ENCODE measurements around the gene CMIP.
"Not testable (repeated sequence)": the region's sequence is repeated elsewhere in the genome, so short reads cannot be mapped to it uniquely, and the experiment has no call there.

Gene CMIP

DNA sequence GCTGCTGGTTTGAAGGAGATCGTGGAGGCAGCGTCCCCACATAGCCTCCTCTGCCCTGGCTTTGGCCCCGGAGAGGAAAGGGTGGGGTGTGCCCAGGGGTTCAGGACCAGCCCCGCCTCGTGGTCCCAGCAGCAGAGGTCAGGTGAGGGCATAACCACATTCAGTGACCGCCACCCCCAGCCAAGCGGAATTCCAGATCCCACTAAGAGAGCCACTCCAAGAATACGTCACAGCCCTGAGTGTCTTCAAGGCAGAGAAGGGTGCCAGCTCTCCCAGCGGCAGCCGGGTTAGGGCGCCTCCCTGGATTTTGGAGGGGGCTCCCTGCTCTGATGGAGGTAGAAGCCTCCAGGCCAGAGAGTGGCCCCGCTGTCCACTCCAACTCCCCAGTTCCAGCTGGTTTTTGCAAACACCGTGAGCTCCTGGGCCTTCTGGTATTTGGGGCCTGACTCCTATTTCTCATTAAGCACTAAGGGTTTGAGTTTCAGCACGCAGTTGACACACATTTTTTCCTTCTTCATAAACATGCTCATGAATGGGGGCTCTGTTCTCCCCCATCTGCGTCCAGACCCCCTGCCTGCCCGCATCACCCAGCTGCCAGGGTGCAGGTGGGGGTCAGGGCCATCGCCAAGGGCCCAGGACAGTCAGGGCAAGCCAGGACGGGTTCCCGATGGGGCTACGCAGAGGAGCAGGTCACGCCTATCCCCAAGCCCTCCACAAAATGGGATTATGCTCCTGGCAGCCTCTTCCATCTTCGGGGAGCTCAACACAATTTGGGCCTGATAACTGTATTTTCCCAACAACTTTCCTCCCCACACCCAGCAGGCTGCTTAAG is 236.1 kb downstream of the CMIP start:
- TF ChIP-seq ZNF274 (IDR thresholded peaks at IDR 0.05; ENCODE audit: low read depth, low read length) = no peak
- no peak overlapping the region for H3K4me3 ChIP-seq (ENCODE audit: low read length)

DNA sequence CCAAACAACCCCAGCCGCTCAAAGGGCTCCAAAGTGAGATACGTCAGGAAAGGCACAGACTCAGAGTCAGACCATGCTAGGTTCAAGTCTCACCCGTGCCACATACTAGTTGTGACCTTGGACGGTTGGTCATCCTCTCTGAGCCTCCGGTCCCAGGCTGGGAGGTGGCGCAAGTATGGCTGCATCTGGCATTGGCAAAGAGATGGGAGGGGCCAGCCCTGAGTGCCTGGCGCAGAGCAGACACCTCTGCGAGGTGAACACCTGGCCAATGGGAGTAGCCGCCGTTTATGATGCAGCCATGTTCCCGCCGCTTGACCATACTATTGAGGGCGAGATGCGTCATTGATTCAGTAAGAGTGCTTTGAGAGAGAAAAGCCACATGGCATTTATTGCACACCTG is 236.7 kb downstream of the CMIP start:
- no peak for TF ChIP-seq ZNF274 (IDR thresholded peaks at IDR 0.05; ENCODE audit: low read depth, low read length)
- no peak overlapping the region for H3K4me3 ChIP-seq (ENCODE audit: low read length)

DNA sequence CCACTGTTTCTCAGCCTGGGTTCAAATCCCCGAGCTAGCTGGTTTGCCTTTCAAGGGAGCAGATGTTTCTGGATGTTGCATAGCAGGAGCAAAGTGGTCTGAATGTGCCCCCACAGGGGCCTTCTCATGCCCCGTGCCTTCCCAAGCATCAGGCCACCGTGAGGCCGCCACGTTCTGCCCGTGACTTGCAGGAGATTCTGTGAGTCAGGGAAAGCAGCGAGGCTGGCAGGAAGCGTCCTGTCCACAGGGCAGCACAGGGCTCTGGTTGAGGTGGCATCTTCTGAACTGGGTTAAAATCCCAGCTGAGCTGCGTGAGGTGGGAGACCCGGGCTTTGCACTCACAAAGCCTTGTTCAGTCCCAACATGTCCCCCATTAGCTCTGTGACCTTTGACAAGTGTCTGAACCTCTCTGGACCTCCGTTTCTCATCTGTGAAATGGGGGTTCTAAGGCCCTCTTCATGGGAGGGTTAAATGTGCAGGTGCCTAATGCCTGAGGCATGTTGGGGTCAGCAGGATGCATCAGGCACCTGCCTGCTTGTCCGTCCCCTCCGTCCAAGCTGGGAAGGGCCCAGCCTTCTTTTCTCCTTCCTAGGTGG is 239.7 kb downstream of the CMIP start:
- H3K4me3 ChIP-seq (ENCODE audit: low read length) = no peak overlapping the region
- no peak for TF ChIP-seq ZNF274 (IDR thresholded peaks at IDR 0.05; ENCODE audit: low read depth, low read length)

DNA sequence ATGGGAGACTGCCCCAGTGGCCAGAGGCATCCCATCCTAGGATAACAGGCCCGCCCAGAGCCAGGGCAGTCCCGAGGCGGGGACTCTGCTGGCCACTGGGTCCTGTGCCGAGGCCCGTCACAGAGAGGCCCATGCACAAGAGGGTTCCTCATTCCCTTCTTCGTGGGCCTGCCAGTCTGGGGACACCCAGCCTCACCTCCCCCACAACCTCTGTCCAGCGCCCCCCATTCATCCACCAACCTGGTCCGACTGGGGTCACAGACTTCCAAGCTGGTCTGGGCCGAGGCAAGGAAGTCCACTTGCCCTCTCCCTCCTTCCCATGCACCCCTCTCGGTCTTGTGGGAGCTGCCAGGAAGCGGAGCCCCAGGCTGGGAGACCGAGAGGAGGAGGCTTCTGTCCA is 240.3 kb downstream of the CMIP start:
- no peak overlapping the region for H3K4me3 ChIP-seq (ENCODE audit: low read length)
- TF ChIP-seq ZNF274 (IDR thresholded peaks at IDR 0.05; ENCODE audit: low read depth, low read length) = no peak

DNA sequence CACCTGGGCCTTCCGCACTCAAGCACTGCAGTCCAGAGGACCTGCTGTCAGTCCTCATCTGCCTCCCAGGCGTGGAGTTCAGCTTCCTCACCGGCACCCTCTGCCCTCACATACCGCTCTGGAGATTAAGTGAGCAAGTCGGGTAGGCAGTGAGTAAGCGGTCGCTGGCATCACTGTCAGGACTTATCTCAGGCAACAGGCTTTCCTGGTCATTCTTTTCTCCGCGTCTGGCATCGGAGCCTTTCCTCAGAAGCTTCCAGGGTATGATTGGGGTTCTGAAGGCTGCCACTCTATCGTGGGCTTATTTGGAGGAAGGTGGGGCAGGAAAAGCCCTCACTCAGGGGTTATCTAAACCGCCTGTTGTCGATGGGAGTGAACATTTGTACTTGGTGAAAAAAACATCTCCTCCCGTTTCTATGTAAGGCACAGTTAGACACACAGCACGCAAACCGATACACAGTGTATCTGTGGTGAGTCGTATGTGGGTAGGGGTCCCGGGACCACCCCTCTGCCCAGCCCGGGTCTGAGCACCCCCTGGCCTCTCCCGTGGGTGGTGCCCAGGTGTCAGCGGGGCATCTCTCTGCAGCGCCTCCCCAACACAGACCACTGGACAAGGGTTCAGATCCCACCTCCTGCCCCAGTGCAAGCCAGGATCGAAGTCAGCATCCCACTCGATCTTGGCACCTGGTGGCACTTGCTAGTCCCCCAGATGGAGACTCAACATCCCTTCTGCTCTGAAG is 242.0 kb downstream of the CMIP start:
- TF ChIP-seq ZNF274 (IDR thresholded peaks at IDR 0.05; ENCODE audit: low read depth, low read length) = no peak
- H3K4me3 ChIP-seq (ENCODE audit: low read length) = no peak overlapping the region

DNA sequence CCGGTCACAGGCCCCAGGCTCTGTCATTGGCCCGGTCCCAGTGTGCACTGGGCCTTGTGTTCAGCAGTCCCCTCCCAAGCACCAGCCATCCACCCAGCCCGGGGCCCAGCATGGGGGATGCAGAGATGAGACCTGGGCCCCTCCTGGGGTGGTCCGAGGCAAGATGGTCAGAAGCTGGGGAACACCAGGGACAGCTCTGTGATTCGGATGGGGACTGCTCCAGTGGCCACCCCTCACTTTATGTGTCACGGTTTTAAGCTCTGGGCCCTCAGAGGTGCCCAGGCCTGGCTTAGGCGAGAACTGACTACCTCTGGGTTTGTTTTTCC is 242.5 kb downstream of the CMIP start:
- no peak for TF ChIP-seq ZNF274 (IDR thresholded peaks at IDR 0.05; ENCODE audit: low read depth, low read length)

DNA sequence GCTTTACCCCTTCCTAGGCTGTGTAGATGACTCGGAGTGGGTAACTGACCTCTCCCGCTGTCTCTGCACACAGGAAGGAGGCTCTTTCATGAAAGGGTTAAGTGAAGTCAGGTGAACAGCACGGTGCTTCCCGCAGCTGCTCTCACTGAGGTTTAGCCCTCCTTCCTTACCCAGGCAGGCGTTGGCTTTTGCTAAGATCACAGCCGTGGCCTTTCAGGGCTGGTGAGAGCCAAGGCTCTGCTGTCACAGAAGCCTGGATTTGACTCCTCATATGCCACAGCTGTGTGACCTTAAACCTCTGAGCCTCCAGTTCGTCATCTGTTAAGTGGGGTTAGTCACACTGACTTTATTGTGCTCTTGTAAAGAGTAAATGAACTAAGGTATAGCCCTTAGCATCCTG is 243.6 kb downstream of the CMIP start:
- H3K4me3 ChIP-seq (ENCODE audit: low read length) = no peak overlapping the region
- TF ChIP-seq ZNF274 (IDR thresholded peaks at IDR 0.05; ENCODE audit: low read depth, low read length) = no peak

More for the DNA sequence above, 242.5 kb downstream of the CMIP start:
- no peak overlapping the region for H3K4me3 ChIP-seq (ENCODE audit: low read length)

DNA sequence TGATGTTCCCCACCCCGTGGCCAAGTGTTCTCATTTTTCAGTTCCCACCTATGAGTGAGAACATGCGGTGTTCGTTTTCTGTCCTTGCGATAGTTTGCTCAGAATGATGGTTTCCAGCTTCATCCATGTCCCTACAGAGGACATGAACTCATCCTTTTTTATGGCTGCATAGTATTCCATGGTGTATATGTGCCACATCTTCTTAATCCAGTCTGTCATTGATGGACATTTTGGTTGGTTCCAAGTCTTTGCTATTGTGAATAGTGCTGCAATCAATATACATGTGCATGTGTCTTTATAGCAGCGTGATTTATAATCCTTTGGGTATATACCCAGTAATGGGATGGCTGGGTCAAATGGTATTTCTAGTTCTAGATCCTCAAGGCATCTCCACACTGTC is 244.2 kb downstream of the CMIP start:
- H3K4me3 ChIP-seq (ENCODE audit: low read length) = not testable (repeated sequence)

DNA sequence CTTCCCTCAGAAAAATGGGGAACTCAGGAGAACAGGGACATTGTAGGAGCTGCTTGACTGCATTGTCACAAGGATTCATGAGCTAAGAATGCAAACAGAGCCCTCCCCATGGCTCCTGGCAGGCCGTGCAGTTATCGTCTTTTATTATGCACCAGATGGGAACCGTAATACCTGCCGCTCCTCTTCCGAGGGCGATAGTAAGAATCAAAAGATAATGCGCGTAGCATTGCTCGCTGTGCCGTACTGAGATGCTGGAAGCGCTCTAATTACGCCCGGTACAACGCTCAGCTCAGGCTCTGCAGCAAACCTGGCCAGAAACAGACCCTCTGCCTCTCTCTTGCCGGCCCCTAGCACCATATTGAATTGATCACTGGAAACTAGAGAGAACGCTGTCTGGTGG is 247.4 kb downstream of the CMIP start:
- no peak for TF ChIP-seq ZNF274 (IDR thresholded peaks at IDR 0.05; ENCODE audit: low read depth, low read length)
- no peak overlapping the region for H3K4me3 ChIP-seq (ENCODE audit: low read length)

DNA sequence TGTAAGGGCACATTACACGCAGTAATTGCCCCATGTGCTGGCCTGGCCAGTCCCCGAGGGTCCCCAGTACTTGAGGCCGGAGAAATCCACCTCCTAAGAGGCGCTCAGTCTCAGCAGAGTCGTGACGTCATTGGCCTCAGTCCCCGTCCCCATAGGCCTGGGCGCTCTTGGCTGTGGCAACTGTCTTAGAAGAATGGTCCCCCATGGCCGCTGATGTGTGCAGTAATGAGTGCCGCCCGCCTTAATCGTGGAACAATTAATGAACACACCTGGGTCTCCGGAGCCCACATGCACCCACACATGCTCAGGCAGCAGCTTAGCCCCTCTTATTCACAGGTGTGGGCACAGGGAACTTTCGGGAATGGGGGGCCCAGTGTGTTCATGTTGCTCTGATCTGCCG is 248.0 kb downstream of the CMIP start:
- H3K4me3 ChIP-seq (ENCODE audit: low read length) = no peak overlapping the region
- TF ChIP-seq ZNF274 (IDR thresholded peaks at IDR 0.05; ENCODE audit: low read depth, low read length) = no peak

DNA sequence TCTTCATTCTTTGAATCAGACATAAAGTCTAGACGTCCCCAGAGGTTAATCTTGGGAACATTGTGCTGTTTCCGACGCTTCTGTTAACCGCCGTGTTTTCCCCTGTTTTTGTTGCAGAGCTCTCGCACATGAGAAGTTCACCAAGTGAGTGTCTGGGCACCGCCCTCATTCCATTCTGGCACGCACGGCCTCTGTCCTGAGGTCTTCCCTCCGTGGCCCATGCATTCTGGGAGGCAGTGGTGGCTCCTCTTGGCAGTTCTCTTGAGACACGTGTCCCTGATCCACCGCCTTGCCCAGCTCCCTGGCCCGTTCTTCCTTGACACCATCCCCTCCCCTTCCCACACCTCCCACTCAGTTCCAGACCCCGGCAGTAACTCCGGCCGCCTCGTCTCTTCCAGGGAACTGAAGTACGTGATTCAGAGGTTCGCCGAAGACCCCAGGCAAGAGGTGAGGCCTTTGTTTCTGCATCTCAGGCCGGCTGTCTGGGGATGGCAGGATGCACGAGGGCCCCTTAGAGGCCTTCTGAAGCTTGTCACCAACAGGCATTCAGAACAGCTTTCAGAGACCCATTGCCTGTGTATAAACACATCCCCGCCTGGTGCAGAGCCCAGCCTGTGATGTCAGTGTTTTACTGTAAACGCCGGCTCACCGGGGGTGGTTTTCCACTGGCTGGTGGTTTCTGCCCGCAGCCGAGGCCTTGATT is 248.6 kb downstream of the CMIP start:
- H3K4me3 ChIP-seq (ENCODE audit: low read length) = no peak overlapping the region
- no peak for TF ChIP-seq ZNF274 (IDR thresholded peaks at IDR 0.05; ENCODE audit: low read depth, low read length)

DNA sequence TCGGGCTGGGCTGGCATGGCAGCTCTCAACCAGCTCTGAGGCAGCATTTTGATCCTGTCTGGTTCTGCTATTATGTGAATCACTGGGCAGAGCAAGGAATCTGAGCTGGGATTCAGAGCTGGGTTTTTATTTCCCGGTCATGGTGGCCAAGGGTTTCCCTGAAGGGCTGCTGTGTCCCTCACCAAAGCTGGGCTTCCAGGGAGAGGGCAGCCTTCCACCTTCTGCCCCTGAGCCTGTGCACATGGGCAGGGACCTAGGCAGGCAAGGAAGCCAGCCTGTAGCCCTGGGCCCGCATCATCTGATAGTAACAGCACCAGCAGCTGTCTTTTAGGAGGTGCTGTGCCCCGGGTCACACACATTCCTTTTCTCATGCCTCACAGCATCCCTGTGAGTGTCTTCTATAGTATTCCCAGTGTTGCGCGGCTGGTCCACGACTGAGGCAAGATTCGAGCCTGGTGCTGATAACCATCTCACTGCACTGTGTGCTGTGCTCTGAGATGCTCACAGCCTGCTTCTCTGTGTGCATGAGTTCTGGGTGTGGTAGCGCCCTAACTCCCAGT is 249.2 kb downstream of the CMIP start:
- no peak overlapping the region for H3K4me3 ChIP-seq (ENCODE audit: low read length)
- no peak for TF ChIP-seq ZNF274 (IDR thresholded peaks at IDR 0.05; ENCODE audit: low read depth, low read length)

DNA sequence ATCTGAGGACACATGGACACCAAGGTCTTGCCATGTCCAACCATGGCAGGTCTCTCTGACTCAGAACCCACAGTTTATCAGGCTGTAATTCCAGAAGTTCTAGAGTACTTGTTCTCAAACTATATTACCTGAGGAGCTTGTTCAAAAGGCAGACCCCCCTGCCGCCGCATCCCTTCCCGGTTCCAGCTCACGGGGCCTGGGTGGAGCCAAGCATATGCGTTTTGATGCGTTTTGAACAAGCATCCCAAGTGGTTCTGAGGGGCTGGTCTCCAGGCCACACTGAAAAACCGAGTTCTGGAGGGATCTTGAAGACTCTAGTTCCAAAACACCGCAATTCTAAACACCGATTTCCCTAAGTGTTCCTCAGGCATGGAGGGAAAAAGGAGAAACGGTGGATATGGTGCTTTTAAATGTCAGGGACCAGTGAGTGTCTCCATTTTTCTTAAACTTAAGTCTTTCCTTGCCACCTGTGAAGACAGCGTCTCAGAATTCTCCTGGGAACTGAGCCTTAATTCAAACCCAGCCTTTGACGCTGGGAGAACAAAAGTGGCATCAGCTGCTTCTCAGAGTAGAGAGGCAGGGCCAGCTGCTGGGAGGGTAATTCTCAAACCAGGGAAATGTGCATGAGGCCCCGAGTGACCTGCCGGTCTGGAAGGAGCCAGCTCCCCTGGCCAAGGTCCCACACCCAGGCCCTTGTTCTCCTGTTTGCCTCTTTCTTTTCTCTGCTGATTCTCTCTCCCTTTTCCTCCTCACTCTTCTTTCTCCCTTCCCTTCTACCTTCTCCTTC is 250.1 kb downstream of the CMIP start:
- no peak overlapping the region for H3K4me3 ChIP-seq (ENCODE audit: low read length)

More for the DNA sequence above, 250.1 kb downstream of the CMIP start:
- TF ChIP-seq ZNF274 (IDR thresholded peaks at IDR 0.05; ENCODE audit: low read depth, low read length) = no peak

All from GM08714 (cell line).